Stomach (tissue), 9 donors: ENCODE measurements around the gene TBC1D32. TPM values are rescaled to one million over a fixed set of nuclear protein-coding genes. Genes with fewer than 3 reads are reported as not detected.

Experiments
- DNase-seq, 2 donors: peaks; one replicate each; pipeline versions ENCODE4 v3.0.0 to v3.0.0-alpha.2; 2013 to 2019
- H3K27ac ChIP-seq, 5 donors: fragments of 200-600 bp in 4 of 5; sonication (generic) in 4 of 5; one replicate each; pipeline ENCODE4 v1.5.1; 2013 to 2019; ENCODE audit warnings: mild to moderate bottlenecking in 1 of 5, moderate library complexity in 1 of 5
- H3K27me3 ChIP-seq, 3 donors: fragments of 200-600 bp; sonication (generic); one replicate each; pipeline ENCODE4 v1.5.1; 2017 to 2019; ENCODE audit warnings: mixed run types in 1 of 3
- H3K36me3 ChIP-seq, 4 donors: fragments of 200-600 bp; sonication (generic); 1 replicate in 3 of 4; 2 replicates in 1 of 4; pipeline ENCODE4 v1.5.1; 2016 to 2019
- H3K4me1 ChIP-seq, 4 donors: fragments of 200-600 bp; sonication (generic); one replicate each; pipeline ENCODE4 v1.5.1; 2016 to 2019
- H3K4me3 ChIP-seq, 4 donors: fragments of 200-600 bp; sonication (generic) in 3 of 4; one replicate each; pipeline ENCODE4 v1.5.1; 2016 to 2019; ENCODE audit warnings: mild to moderate bottlenecking in 1 of 4
- H3K9me3 ChIP-seq, 4 donors: fragments of 200-600 bp; sonication (generic); one replicate each; pipeline ENCODE4 v1.5.1; 2016 to 2019
- EP300 ChIP-seq: sonication (generic); formaldehyde crosslinking; IDR thresholded peaks from one replicate; pipeline ENCODE4 v1.6.1; 2017; ENCODE audit warnings: antibody characterized with exemption
- POLR2A ChIP-seq, 4 donors: fragments of 450-650 bp; IDR thresholded peaks; one replicate each; pipeline ENCODE4 v1.6.1; 2016; ENCODE audit warnings: antibody characterized with exemption in 4 of 4, control low read depth in 2 of 4, mild to moderate bottlenecking in 1 of 4, moderate library complexity in 1 of 4
- POLR2AphosphoS5 ChIP-seq, 3 donors: sonication (generic); formaldehyde crosslinking; IDR thresholded peaks; one replicate each; pipeline ENCODE4 v1.6.1; 2016; ENCODE audit warnings: antibody characterized with exemption in 3 of 3
- WGBS, 5 donors: extraction: QIAGEN DNeasy Blood & Tissue Kit in 3 of 5; methylation state at CpG; one replicate each; pipeline versions ENCODE4 v1.1.5 to v1.1.7; 2013 to 2018; 5-methylcytosine and 5-hydroxymethylcytosine counted together
- intact Hi-C: fragments of 100-400 bp; cut with DNase I; formaldehyde crosslinking; loops from one replicate; pipeline ENCODE4 v1.15.1; 2023; ENCODE audit warnings: low total_unique reads
- polyA plus RNA-seq, 3 donors: library from polyadenylated mRNA; stranded (reverse); fragments of 200-250 nt; gene quantifications; one replicate each; pipeline ENCODE4 v1.2.3, GENCODE V29; 2013
- small RNA-seq, 4 donors: library from RNA; depleted of rRNA; stranded (forward); fragments of <200 nt; gene quantifications; one replicate each; pipeline ENCODE3, GENCODE V24; 2016
- total RNA-seq, 5 donors: library from RNA; depleted of rRNA; stranded (reverse); fragments of >200 nt; gene quantifications; one replicate each; pipeline versions ENCODE4 v1.1.0 to v1.2.3, GENCODE V29; 2014 to 2016
- TF ChIP-seq, protein P1 (sequence below), 7 experiments: fragments of 450-650 bp in 4 of 7; fragments of 200-600 bp in 3 of 7; sonication (generic) in 3 of 7; IDR thresholded peaks; one replicate each; pipeline ENCODE4 v1.5.1; 2016 to 2019; ENCODE audit warnings: antibody characterized with exemption in 7 of 7, control low read depth in 2 of 7, mild to moderate bottlenecking in 1 of 7
- donor health status: healthy with polysubstance abuse.
- donor health status: Bipolar disorder and iron deficiency.
- donor health status: healthy.

Gene TBC1D32
- total and polyA plus RNA-seq, 8 donors, result 0.46 to 38.2 (median 1.8) TPM

DNA sequence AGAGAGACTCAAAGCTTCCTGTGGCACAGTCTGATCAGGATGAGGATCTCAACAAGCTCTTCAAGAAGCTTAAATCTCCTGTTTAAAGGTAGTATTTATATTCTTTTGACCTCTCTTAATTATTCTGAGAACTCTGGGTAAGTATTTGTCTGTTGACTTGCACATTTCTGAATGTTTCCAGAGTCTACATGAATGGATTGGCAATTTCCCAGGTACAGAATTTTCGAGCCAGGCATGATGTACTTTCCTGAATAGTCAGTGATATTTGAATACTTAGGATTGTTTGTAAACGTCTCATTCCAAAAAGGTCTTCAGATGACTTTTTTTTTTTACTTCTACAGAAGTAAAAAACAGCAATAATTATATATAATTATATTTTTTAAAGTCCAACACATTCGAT is 293.4 kb downstream of the TBC1D32 start:
- WGBS, 5 donors, result 35 to 52% (median 46%) methylated on average over 3 of the region's 3 CpGs
- Histone ChIP-seq H3K9me3 (peaks cover 0 to 4% (median 0%) of the 10 kb centered on the region in 4 donors), H3K27me3 (no peaks in the 10 kb centered on the region), H3K27ac (no peak overlapping the region), H3K4me3 (no peak overlapping the region), H3K36me3 (no peaks in the 10 kb centered on the region), H3K4me1 (peaks cover 0 to 6% (median 3%) of the 10 kb centered on the region in 4 donors)
- no peak for TF ChIP-seq POLR2A (IDR thresholded peaks at IDR 0.05)
- no peak for TF ChIP-seq EP300
- TF ChIP-seq, protein P1, sequence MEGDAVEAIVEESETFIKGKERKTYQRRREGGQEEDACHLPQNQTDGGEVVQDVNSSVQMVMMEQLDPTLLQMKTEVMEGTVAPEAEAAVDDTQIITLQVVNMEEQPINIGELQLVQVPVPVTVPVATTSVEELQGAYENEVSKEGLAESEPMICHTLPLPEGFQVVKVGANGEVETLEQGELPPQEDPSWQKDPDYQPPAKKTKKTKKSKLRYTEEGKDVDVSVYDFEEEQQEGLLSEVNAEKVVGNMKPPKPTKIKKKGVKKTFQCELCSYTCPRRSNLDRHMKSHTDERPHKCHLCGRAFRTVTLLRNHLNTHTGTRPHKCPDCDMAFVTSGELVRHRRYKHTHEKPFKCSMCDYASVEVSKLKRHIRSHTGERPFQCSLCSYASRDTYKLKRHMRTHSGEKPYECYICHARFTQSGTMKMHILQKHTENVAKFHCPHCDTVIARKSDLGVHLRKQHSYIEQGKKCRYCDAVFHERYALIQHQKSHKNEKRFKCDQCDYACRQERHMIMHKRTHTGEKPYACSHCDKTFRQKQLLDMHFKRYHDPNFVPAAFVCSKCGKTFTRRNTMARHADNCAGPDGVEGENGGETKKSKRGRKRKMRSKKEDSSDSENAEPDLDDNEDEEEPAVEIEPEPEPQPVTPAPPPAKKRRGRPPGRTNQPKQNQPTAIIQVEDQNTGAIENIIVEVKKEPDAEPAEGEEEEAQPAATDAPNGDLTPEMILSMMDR (IDR thresholded peaks at IDR 0.05), result no peak
- TF ChIP-seq POLR2AphosphoS5 (IDR thresholded peaks at IDR 0.05), result no peak
- intact Hi-C loops, result no loop called here
- DNase-seq, result no peak

DNA sequence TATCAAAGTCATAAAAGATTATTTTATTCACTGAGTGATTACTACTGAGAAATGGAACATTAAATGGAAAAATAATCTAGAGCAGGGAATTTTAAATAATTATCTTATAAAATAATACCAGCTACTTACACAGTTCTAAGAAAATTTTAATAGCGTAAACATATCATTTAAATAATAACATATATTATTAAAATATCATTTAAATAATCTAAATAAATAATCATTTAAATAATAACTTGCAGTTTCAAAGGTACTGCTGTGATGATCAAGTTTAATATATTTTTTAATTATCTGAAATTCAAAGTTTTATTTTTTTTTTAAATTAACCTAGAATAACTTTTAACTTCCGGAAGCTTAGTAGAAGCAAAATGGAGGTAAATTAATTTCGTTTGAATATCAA is 301.2 kb downstream of the TBC1D32 start:
- no peaks in the 10 kb centered on the region for H3K4me1 ChIP-seq
- WGBS, 5 donors, result 84 to 93% (median 90%) methylated on average over 3 of the region's 3 CpGs

DNA sequence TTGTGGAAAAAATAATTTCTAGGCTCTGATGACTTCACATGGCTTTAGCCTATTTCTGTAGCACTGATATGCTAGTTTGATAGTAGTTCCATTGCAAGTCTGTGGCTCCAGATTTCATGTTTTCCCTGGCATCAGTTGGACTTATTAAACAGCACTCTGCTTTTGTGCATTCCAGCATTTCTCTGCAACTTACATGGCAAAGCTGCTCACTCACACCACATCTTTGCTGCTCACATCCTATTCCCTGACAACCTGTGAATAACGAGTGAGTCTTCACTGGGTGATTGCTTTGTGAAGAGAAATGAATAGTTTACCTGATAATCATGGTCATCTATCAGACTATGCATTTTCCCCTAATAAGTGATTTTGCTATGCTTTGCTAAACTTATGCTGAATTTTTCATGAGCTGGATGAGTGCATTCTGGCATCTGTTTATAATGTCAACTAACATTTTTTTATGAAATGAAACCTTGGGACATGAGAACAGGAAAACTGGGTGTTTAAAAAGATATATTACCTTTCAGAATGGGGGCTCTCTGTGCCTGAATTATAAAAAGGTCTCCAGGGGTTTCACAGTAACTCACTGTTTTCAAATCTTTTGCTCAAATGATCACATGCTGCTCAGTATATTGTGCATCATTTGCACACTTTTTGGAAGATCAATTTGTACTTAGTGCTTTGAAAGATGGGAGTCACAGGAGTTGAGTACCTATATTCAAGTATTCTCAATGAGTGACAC is 301.8 kb downstream of the TBC1D32 start:
- Histone ChIP-seq H3K27me3 (no peaks in the 10 kb centered on the region), H3K4me1 (no peaks in the 10 kb centered on the region), H3K36me3 (no peaks in the 10 kb centered on the region), H3K27ac (no peak overlapping the region), H3K4me3 (no peak overlapping the region), H3K9me3 (no peaks in the 10 kb centered on the region)
- 25 to 38% (median 31%) methylated on average over 1 of the region's 1 CpG for WGBS, 5 donors
- no peak for DNase-seq
- intact Hi-C loops, result no loop called here
- TF ChIP-seq POLR2AphosphoS5 (IDR thresholded peaks at IDR 0.05) (no peak), EP300 (no peak), POLR2A (IDR thresholded peaks at IDR 0.05) (no peak)
- TF ChIP-seq, protein P1 (IDR thresholded peaks at IDR 0.05), result no peak

More for the DNA sequence above, 301.2 kb downstream of the TBC1D32 start:
- Histone ChIP-seq H3K9me3 (no peaks in the 10 kb centered on the region), H3K36me3 (no peaks in the 10 kb centered on the region), H3K27ac (no peak overlapping the region), H3K4me3 (no peak overlapping the region), H3K27me3 (no peaks in the 10 kb centered on the region)
- DNase-seq, result no peak
- intact Hi-C loops, result no loop called here
- TF ChIP-seq EP300 (no peak), POLR2AphosphoS5 (IDR thresholded peaks at IDR 0.05) (no peak), POLR2A (IDR thresholded peaks at IDR 0.05) (no peak)
- TF ChIP-seq, protein P1 (IDR thresholded peaks at IDR 0.05), result no peak

Small RNA genes lying within 50 kb of the gene (small RNA-seq; reads per million reads assigned to genes)
- 0 reads per million in 4 donors for gene RF00019
- gene RNU6-1286P, result 0 reads per million in 4 donors

Other genes starting within 250 kb of the TBC1D32 start
- 10 to 100 TPM in 4 of 5 donors, under 1 TPM in 1; 0.29 to 99.1 (median 47.8) TPM for gene GJA1, start 101.2 kb upstream of the TBC1D32 start, total RNA-seq
- gene GJA1, start 101.2 kb upstream of the TBC1D32 start, polyA plus RNA-seq, result 10 to 100 TPM in 1 of 3 donors, 1 to 10 TPM in 2; 7.6 to 23.9 (median 9.5) TPM